Measurements from ENCODE around the gene IL2RG.

The IL2RG gene

GRCh38 chrX:71067712-71068043 is 43.7 kb downstream of the IL2RG start:
- DNase-seq = no peak

- no peak for DNase-seq
These were observed 44.3 kb downstream of the IL2RG start for GRCh38 chrX:71067089-71067488.

DNA sequence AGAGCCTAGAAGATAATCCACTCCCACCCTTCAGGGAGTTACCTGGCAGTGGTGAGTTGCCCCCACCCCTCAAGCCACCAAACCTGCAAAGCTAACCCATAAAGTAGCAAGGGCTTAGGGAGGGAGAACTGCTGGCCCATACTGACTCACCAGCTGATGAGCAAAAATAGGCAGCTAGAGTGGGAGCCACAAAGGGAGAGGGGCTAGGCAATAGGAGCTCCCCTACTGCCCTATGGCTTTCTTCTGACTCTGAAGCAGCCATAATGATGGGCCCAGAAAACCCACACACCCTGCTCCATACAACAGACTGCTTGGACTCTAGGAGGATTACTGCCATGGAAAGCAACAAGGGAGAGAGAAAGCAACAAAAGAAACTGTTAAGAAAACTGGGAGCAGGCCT is 51.2 kb downstream of the IL2RG start:
- DNase-seq = no peak

GRCh38 chrX:71057848-71058530 is 53.4 kb downstream of the IL2RG start:
- no peak for DNase-seq

All from SHP77 treated with DMSO at 0.1 percent for 48 hours (cell line).